NAMALWA (cell line): ENCODE results near the gene VAX1.
"Not testable (repeated sequence)": the region's sequence is repeated elsewhere in the genome, so short reads cannot be mapped to it uniquely, and the experiment has no call there.

Source experiments
- DNase-seq: peaks from one replicate; pipeline ENCODE4 v3.0.0-alpha.2; 2015; ENCODE audit warnings: low spot score

The VAX1 gene

GRCh38 chr10:117137911-117138642 is at the start of gene VAX1:
Gene VAX1, minus strand, starts transcription at chr10:117138270. Its CDS starts 214 bp downstream, at chr10:117138056.
- no peak for DNase-seq

GRCh38 chr10:117186832-117187615 is 49.0 kb upstream of the VAX1 start:
- DNase-seq = peak; percentile 40

- DNase-seq = not testable (repeated sequence)
These were observed 47.7 kb upstream of the VAX1 start for GRCh38 chr10:117185817-117186216.

GRCh38 chr10:117184821-117185220 is 46.8 kb upstream of the VAX1 start:
- DNase-seq = no peak

- DNase-seq = no peak
These were observed 46.2 kb upstream of the VAX1 start for GRCh38 chr10:117184296-117184695.

- DNase-seq = no peak
These were observed 40.1 kb upstream of the VAX1 start for GRCh38 chr10:117178190-117178589.

- DNase-seq = peak; percentile 78
These were observed 37.9 kb upstream of the VAX1 start for GRCh38 chr10:117175901-117176534.

GRCh38 chr10:117175215-117175900 is 37.3 kb upstream of the VAX1 start:
- DNase-seq = no peak

- peak; percentile 88 for DNase-seq
These were observed 36.6 kb upstream of the VAX1 start for GRCh38 chr10:117174439-117175214.

- no peak for DNase-seq
These were observed 32.2 kb upstream of the VAX1 start for GRCh38 chr10:117170244-117170643.

GRCh38 chr10:117169480-117169879 is 31.4 kb upstream of the VAX1 start:
- DNase-seq = no peak

GRCh38 chr10:117168729-117169128 is 30.7 kb upstream of the VAX1 start:
- no peak for DNase-seq

GRCh38 chr10:117167789-117168674 is 30.0 kb upstream of the VAX1 start:
- DNase-seq = peak; percentile 51

GRCh38 chr10:117167346-117167788 is 29.3 kb upstream of the VAX1 start:
- no peak for DNase-seq

GRCh38 chr10:117166418-117167345 is 28.6 kb upstream of the VAX1 start:
- no peak for DNase-seq

- no peak for DNase-seq
These were observed 27.7 kb upstream of the VAX1 start for GRCh38 chr10:117165538-117166417.

GRCh38 chr10:117164592-117165537 is 26.8 kb upstream of the VAX1 start:
- DNase-seq = no peak
